SK-N-SH (cell line): ENCODE data around the gene P2RY8. TPM values are rescaled to one million over a fixed set of nuclear protein-coding genes. Genes with fewer than 3 reads are reported as not detected.

ENCODE experiments used
- CTCF ChIA-PET: fragments of 300-600, 350-600 bp; formaldehyde crosslinking; extraction: SDS; loops from one replicate; lab custom pipeline; 2021; lab: Yijun Ruan, JAX
- POLR2A ChIA-PET: fragments of 350-600 bp; sonication (Branson Sonifier 250); formaldehyde crosslinking; extraction: SDS; loops from one replicate; lab custom pipeline; 2020; ENCODE audit warnings: antibody characterized with exemption, inconsistent platforms; lab: Yijun Ruan, JAX
- DNase-seq: peaks from one replicate; pipeline ENCODE4 v3.0.0; 2012
- H2AFZ ChIP-seq: fragments of 200-600 bp; sonication (generic); 2 replicates; pipeline ENCODE4 v1.8.1; 2016; ENCODE audit warnings: antibody characterized with exemption, mild to moderate bottlenecking, low read depth
- H3F3A ChIP-seq: fragments of 200-600 bp; sonication (generic); replicated peaks from 2 replicates; pipeline ENCODE3; 2016; ENCODE audit warnings: antibody characterized with exemption, mild to moderate bottlenecking; ENCODE audit not compliant: insufficient read depth
- H3K27ac ChIP-seq, 2 experiments: fragments of 200-500 bp in 1 of 2; fragments of 200-600 bp in 1 of 2; sonication (Bioruptor generic) in 1 of 2; sonication (generic), shearing (Covaris generic) in 1 of 2; 2 replicates each; pipeline versions ENCODE4 v1.5.1 to v1.6.1; 2014 to 2016; ENCODE audit warnings: low read depth in 2 of 2, inconsistent platforms in 1 of 2, low read length in 1 of 2, mild to moderate bottlenecking in 1 of 2, mixed read lengths in 1 of 2
- H3K27me3 ChIP-seq: fragments of 200-600 bp; sonication (generic), shearing (Covaris generic); 2 replicates; pipeline ENCODE4 v1.6.1; 2016; ENCODE audit warnings: mixed run types; ENCODE audit not compliant: insufficient read depth
- H3K36me3 ChIP-seq, 2 experiments: fragments of 200-500 bp in 1 of 2; fragments of 200-600 bp in 1 of 2; sonication (Bioruptor generic) in 1 of 2; sonication (generic) in 1 of 2; replicated peaks in 1 of 2; 2 replicates each; pipeline versions ENCODE3 to v1.5.1; 2014 to 2016; ENCODE audit warnings: low read length in 1 of 2, mild to moderate bottlenecking in 1 of 2; ENCODE audit not compliant: insufficient read depth in 2 of 2, control insufficient read depth in 1 of 2
- H3K4me1 ChIP-seq, 2 experiments: fragments of 200-500 bp in 1 of 2; fragments of 200-600 bp in 1 of 2; sonication (Bioruptor generic) in 1 of 2; sonication (generic), shearing (Covaris generic) in 1 of 2; 2 replicates each; pipeline versions ENCODE4 v1.5.1 to v1.6.1; 2014 to 2016; ENCODE audit warnings: low read depth in 1 of 2, low read length in 1 of 2, mixed run types in 1 of 2; ENCODE audit not compliant: insufficient read depth in 2 of 2, control insufficient read depth in 1 of 2
- H3K4me2 ChIP-seq: fragments of 200-600 bp; sonication (generic), shearing (Covaris generic); 2 replicates; pipeline ENCODE4 v1.6.1; 2017; ENCODE audit warnings: mixed run types
- H3K4me3 ChIP-seq, 2 experiments: fragments of 200-500 bp in 1 of 2; fragments of 200-600 bp in 1 of 2; sonication (Bioruptor generic) in 1 of 2; sonication (generic), shearing (Covaris generic) in 1 of 2; 2 replicates each; pipeline versions ENCODE4 v1.5.1 to v1.8.1; 2014 to 2016; ENCODE audit warnings: low read depth in 2 of 2, inconsistent platforms in 1 of 2, low read length in 1 of 2, mild to moderate bottlenecking in 1 of 2, mixed read lengths in 1 of 2, moderate library complexity in 1 of 2
- H3K79me2 ChIP-seq: fragments of 200-600 bp; sonication (generic); 2 replicates; pipeline ENCODE4 v1.8.1; 2017; ENCODE audit warnings: mild to moderate bottlenecking; ENCODE audit not compliant: insufficient read depth
- H3K9ac ChIP-seq: fragments of 200-600 bp; sonication (generic); 2 replicates; pipeline ENCODE4 v1.6.1; 2017; ENCODE audit warnings: mixed run types
- H3K9me2 ChIP-seq: fragments of 200-600 bp; sonication (generic); 2 replicates; pipeline ENCODE4 v1.6.1; 2017; ENCODE audit warnings: mixed run types
- H3K9me3 ChIP-seq: fragments of 200-600 bp; sonication (generic); 2 replicates; pipeline ENCODE4 v1.6.1; 2017; ENCODE audit warnings: mixed run types, mild to moderate bottlenecking, moderate library complexity
- H4K20me1 ChIP-seq: fragments of 200-600 bp; sonication (generic); 2 replicates; pipeline ENCODE4 v1.6.1; 2017; ENCODE audit warnings: mild to moderate bottlenecking, mixed run types; ENCODE audit not compliant: insufficient read depth
- CHD2 ChIP-seq: fragments of 150-350 bp; IDR thresholded peaks from 2 replicates; pipeline ENCODE4 v1.6.1; 2018; ENCODE audit warnings: low read length; ENCODE audit not compliant: partially characterized antibody
- CTCF ChIP-seq: fragments of 200-600 bp; sonication (generic); IDR thresholded peaks from 2 replicates; pipeline ENCODE4 v1.6.1; 2017; ENCODE audit warnings: antibody characterized with exemption, mild to moderate bottlenecking, moderate library complexity
- EP300 ChIP-seq, 2 experiments: IDR thresholded peaks; 2 replicates each; pipeline versions ENCODE4 v1.4.0 to v1.6.1; 2012; ENCODE audit warnings: borderline replicate concordance in 1 of 2, low read depth in 1 of 2, low read length in 1 of 2
- FOSL2 ChIP-seq: IDR thresholded peaks from 2 replicates; pipeline ENCODE4 v1.4.0; 2012; ENCODE audit warnings: low read depth, mild to moderate bottlenecking, moderate library complexity, borderline replicate concordance
- FOXJ3 ChIP-seq: sonication (generic); formaldehyde crosslinking; IDR thresholded peaks from 2 replicates; pipeline ENCODE4 v1.5.1; 2020; ENCODE audit warnings: mild to moderate bottlenecking, missing genetic modification reagents
- GABPA ChIP-seq: IDR thresholded peaks from 2 replicates; pipeline ENCODE4 v1.4.0; 2012; ENCODE audit warnings: low read depth, mild to moderate bottlenecking
- IRF3 ChIP-seq: fragments of 150-350 bp; IDR thresholded peaks from 2 replicates; pipeline ENCODE4 v1.6.1; 2016; ENCODE audit warnings: mild to moderate bottlenecking, low read depth, low read length
- JUND ChIP-seq: IDR thresholded peaks from 2 replicates; pipeline ENCODE4 v1.4.0; 2012
- MAX ChIP-seq: IDR thresholded peaks from 2 replicates; pipeline ENCODE4 v1.4.0; 2012; ENCODE audit warnings: low read depth
- MXI1 ChIP-seq: IDR thresholded peaks from 2 replicates; pipeline ENCODE4 v1.6.1; 2012; ENCODE audit warnings: mild to moderate bottlenecking, low read depth, low read length, improper control_type of control experiment
- NRF1 ChIP-seq: IDR thresholded peaks from 2 replicates; pipeline ENCODE4 v1.6.1; 2012; ENCODE audit warnings: low read depth, mild to moderate bottlenecking, low read length
- PBX3 ChIP-seq: IDR thresholded peaks from 2 replicates; pipeline ENCODE4; 2012
- REST ChIP-seq: IDR thresholded peaks from 2 replicates; pipeline ENCODE4 v1.6.1; 2012; ENCODE audit warnings: mild to moderate bottlenecking, low read depth, low read length, moderate library complexity
- RFX5 ChIP-seq: IDR thresholded peaks from 2 replicates; pipeline ENCODE4 v1.6.1; 2012; ENCODE audit warnings: mild to moderate bottlenecking, improper control_type of control experiment, low read length
- TAF1 ChIP-seq: IDR thresholded peaks from 2 replicates; pipeline ENCODE4 v1.6.1; 2012; ENCODE audit warnings: low read depth, mild to moderate bottlenecking, low read length, moderate library complexity, borderline replicate concordance
- TCF12 ChIP-seq: IDR thresholded peaks from 2 replicates; pipeline ENCODE4 v1.4.0; 2012
- USF1 ChIP-seq: IDR thresholded peaks from 2 replicates; pipeline ENCODE4 v1.4.0; 2012; ENCODE audit warnings: low read depth, borderline replicate concordance
- USF2 ChIP-seq: fragments of 150-350 bp; IDR thresholded peaks from 2 replicates; pipeline ENCODE4 v1.6.1; 2017; ENCODE audit warnings: antibody characterized with exemption, low read length, low read depth, borderline replicate concordance
- YY1 ChIP-seq: IDR thresholded peaks from 2 replicates; pipeline ENCODE4 v1.4.0; 2012; ENCODE audit warnings: low read depth, mild to moderate bottlenecking
- ZBTB33 ChIP-seq: IDR thresholded peaks from 2 replicates; pipeline ENCODE4 v1.4.0; 2012; ENCODE audit warnings: low read depth, borderline replicate concordance
- WGBS: methylation state at CpG from one replicate; pipeline ENCODE4 v1.1.6; 2017; ENCODE audit warnings: low lambda C conversion rate; 5-methylcytosine and 5-hydroxymethylcytosine counted together
- polyA plus RNA-seq, 3 experiments: library from polyadenylated mRNA; depleted of rRNA; stranded (reverse); fragments of >200 nt; gene quantifications; 2 replicates each; pipeline ENCODE4 v1.2.3, GENCODE V29; 2012

The P2RY8 gene
- polyA plus RNA-seq, 1 of the 3 experiments (the other 2 are of a cell fraction) = 0.08 TPM

GRCh38 chrX:1577845-1578244, 40.9 kb upstream of the P2RY8 start:
- Histone ChIP-seq H3K79me2 (no peaks in the 10 kb centered on the region), H3K9me2 (no peaks in the 10 kb centered on the region), H4K20me1 (no peaks in the 10 kb centered on the region), H3K4me3 (no peak overlapping the region), H3K4me2 (no peak overlapping the region), H3K4me1 (no peaks in the 10 kb centered on the region), H2AFZ (no peak overlapping the region)
- CTCF ChIA-PET = no interaction called here
- TF ChIP-seq ZBTB33 (no peak), USF1 (no peak), FOSL2 (no peak), IRF3 (no peak), REST (no peak), MAX (no peak), FOXJ3 (CRISPR knock-in tag) (no peak), MXI1 (no peak), EP300 (IDR thresholded peaks at IDR 0.05; ENCODE audit: borderline replicate concordance in 1 of 2, low read depth in 1 of 2, low read length in 1 of 2) (no peak), TCF12 (no peak), RFX5 (no peak), PBX3 (no peak), JUND (no peak), YY1 (no peak), TAF1 (no peak), CHD2 (no peak), NRF1 (no peak), USF2 (no peak), CTCF (no peak), GABPA (no peak)
- TF ChIP-seq, all 33 proteins: peak for 0
- no peaks in the 10 kb centered on the region for H3K9me3 ChIP-seq
- no peak overlapping the region for H3K27ac ChIP-seq
- POLR2A ChIA-PET = no interaction called here
- DNase-seq = no peak
- H3K9ac ChIP-seq = no peak overlapping the region
- H3F3A ChIP-seq = peaks cover 11% of the 10 kb centered on the region
- WGBS = 2% methylated on average over 2 of the region's 2 CpGs
- H3K36me3 ChIP-seq = no peaks in the 10 kb centered on the region
- 0 out of 2 replicates have a peak, but pooled peaks cover 4% of the 10 kb centered on the region for H3K27me3 ChIP-seq
